Measurements from ENCODE around the gene FRZB.
"Not testable (repeated sequence)": the region's sequence is repeated elsewhere in the genome, so short reads cannot be mapped to it uniquely, and the experiment has no call there.

Gene FRZB

GRCh38 chr2:182890773-182891378 is 24.4 kb upstream of the FRZB start:
- H3K36me3 ChIP-seq (ENCODE audit: control insufficient read depth, insufficient read depth, low read length): no peaks in the 10 kb centered on the region
- no peak overlapping the region for H3K4me3 ChIP-seq (ENCODE audit: low read depth, low read length)
- peaks cover 2% of the 10 kb centered on the region; the same call in 1 of the 2 replicates for H3K9me3 ChIP-seq (ENCODE audit: control insufficient read depth, insufficient read depth, low read depth, low read length)
- no peaks in the 10 kb centered on the region for H3K27me3 ChIP-seq (ENCODE audit: control insufficient read depth, insufficient read depth, low read length)
- no peak overlapping the region for H3K27ac ChIP-seq (ENCODE audit: low read depth, low read length)
- H3K4me1 ChIP-seq (ENCODE audit: control insufficient read depth, insufficient read depth, low read length): no peaks in the 10 kb centered on the region
- H3K9ac ChIP-seq (ENCODE audit: low read length): no peak overlapping the region

GRCh38 chr2:182890305-182890704 is 23.9 kb upstream of the FRZB start:
- peaks cover 2% of the 10 kb centered on the region; the same call in 1 of the 2 replicates for H3K9me3 ChIP-seq (ENCODE audit: control insufficient read depth, insufficient read depth, low read depth, low read length)
- no peak overlapping the region for H3K4me3 ChIP-seq (ENCODE audit: low read depth, low read length)
- no peaks in the 10 kb centered on the region for H3K27me3 ChIP-seq (ENCODE audit: control insufficient read depth, insufficient read depth, low read length)
- no peaks in the 10 kb centered on the region for H3K4me1 ChIP-seq (ENCODE audit: control insufficient read depth, insufficient read depth, low read length)
- H3K27ac ChIP-seq (ENCODE audit: low read depth, low read length): no peak overlapping the region
- H3K36me3 ChIP-seq (ENCODE audit: control insufficient read depth, insufficient read depth, low read length): no peaks in the 10 kb centered on the region
- no peak overlapping the region for H3K9ac ChIP-seq (ENCODE audit: low read length)

GRCh38 chr2:182887753-182888415 is 21.4 kb upstream of the FRZB start:
- Histone ChIP-seq H3K27me3 (ENCODE audit: control insufficient read depth, insufficient read depth, low read length) (no peaks in the 10 kb centered on the region), H3K36me3 (ENCODE audit: control insufficient read depth, insufficient read depth, low read length) (no peaks in the 10 kb centered on the region), H3K4me3 (ENCODE audit: low read depth, low read length) (no peak overlapping the region), H3K27ac (ENCODE audit: low read depth, low read length) (0 out of 2 replicates have a peak overlapping the region, but pooled peaks have one; percentile 33), H3K9ac (ENCODE audit: low read length) (no peak overlapping the region), H3K4me1 (ENCODE audit: control insufficient read depth, insufficient read depth, low read length) (no peaks in the 10 kb centered on the region), H3K9me3 (ENCODE audit: control insufficient read depth, insufficient read depth, low read depth, low read length) (no peaks in the 10 kb centered on the region)

GRCh38 chr2:182887093-182887492 is 20.7 kb upstream of the FRZB start:
- Histone ChIP-seq H3K27me3 (ENCODE audit: control insufficient read depth, insufficient read depth, low read length) (no peaks in the 10 kb centered on the region), H3K9ac (ENCODE audit: low read length) (no peak overlapping the region), H3K27ac (ENCODE audit: low read depth, low read length) (no peak overlapping the region), H3K9me3 (ENCODE audit: control insufficient read depth, insufficient read depth, low read depth, low read length) (no peaks in the 10 kb centered on the region), H3K36me3 (ENCODE audit: control insufficient read depth, insufficient read depth, low read length) (no peaks in the 10 kb centered on the region), H3K4me1 (ENCODE audit: control insufficient read depth, insufficient read depth, low read length) (no peaks in the 10 kb centered on the region), H3K4me3 (ENCODE audit: low read depth, low read length) (no peak overlapping the region)

GRCh38 chr2:182885771-182886170 is 19.3 kb upstream of the FRZB start:
- Histone ChIP-seq H3K9ac (ENCODE audit: low read length) (no peak overlapping the region), H3K4me1 (ENCODE audit: control insufficient read depth, insufficient read depth, low read length) (no peaks in the 10 kb centered on the region), H3K36me3 (ENCODE audit: control insufficient read depth, insufficient read depth, low read length) (no peaks in the 10 kb centered on the region), H3K4me3 (ENCODE audit: low read depth, low read length) (no peak overlapping the region), H3K27ac (ENCODE audit: low read depth, low read length) (no peak overlapping the region), H3K27me3 (ENCODE audit: control insufficient read depth, insufficient read depth, low read length) (no peaks in the 10 kb centered on the region), H3K9me3 (ENCODE audit: control insufficient read depth, insufficient read depth, low read depth, low read length) (no peaks in the 10 kb centered on the region)

- Histone ChIP-seq H3K4me3 (ENCODE audit: low read depth, low read length) (no peak overlapping the region), H3K9me3 (ENCODE audit: control insufficient read depth, insufficient read depth, low read depth, low read length) (no peaks in the 10 kb centered on the region), H3K27me3 (ENCODE audit: control insufficient read depth, insufficient read depth, low read length) (no peaks in the 10 kb centered on the region), H3K36me3 (ENCODE audit: control insufficient read depth, insufficient read depth, low read length) (no peaks in the 10 kb centered on the region), H3K27ac (ENCODE audit: low read depth, low read length) (no peak overlapping the region), H3K9ac (ENCODE audit: low read length) (no peak overlapping the region), H3K4me1 (ENCODE audit: control insufficient read depth, insufficient read depth, low read length) (no peaks in the 10 kb centered on the region)
These were observed 17.0 kb upstream of the FRZB start for GRCh38 chr2:182883451-182883850.

GRCh38 chr2:182880100-182880499 is 13.7 kb upstream of the FRZB start:
- not testable (repeated sequence) for H3K4me1 ChIP-seq (ENCODE audit: control insufficient read depth, insufficient read depth, low read length)

GRCh38 chr2:182876653-182877052 is 10.2 kb upstream of the FRZB start:
- not testable (repeated sequence) for H3K27ac ChIP-seq (ENCODE audit: low read depth, low read length); H3K27me3 ChIP-seq (ENCODE audit: control insufficient read depth, insufficient read depth, low read length); H3K4me3 ChIP-seq (ENCODE audit: low read depth, low read length); H3K4me1 ChIP-seq (ENCODE audit: control insufficient read depth, insufficient read depth, low read length); H3K9me3 ChIP-seq (ENCODE audit: control insufficient read depth, insufficient read depth, low read depth, low read length); H3K36me3 ChIP-seq (ENCODE audit: control insufficient read depth, insufficient read depth, low read length); H3K9ac ChIP-seq (ENCODE audit: low read length)

More at GRCh38 chr2:182880100-182880499, 13.7 kb upstream of the FRZB start:
- not testable (repeated sequence) for H3K27ac ChIP-seq (ENCODE audit: low read depth, low read length); H3K9ac ChIP-seq (ENCODE audit: low read length); H3K27me3 ChIP-seq (ENCODE audit: control insufficient read depth, insufficient read depth, low read length); H3K9me3 ChIP-seq (ENCODE audit: control insufficient read depth, insufficient read depth, low read depth, low read length); H3K4me3 ChIP-seq (ENCODE audit: low read depth, low read length); H3K36me3 ChIP-seq (ENCODE audit: control insufficient read depth, insufficient read depth, low read length)

GRCh38 chr2:182870227-182870626 is 3.8 kb upstream of the FRZB start:
- Histone ChIP-seq H3K9me3 (ENCODE audit: control insufficient read depth, insufficient read depth, low read depth, low read length) (no peaks in the 10 kb centered on the region), H3K4me3 (ENCODE audit: low read depth, low read length) (no peak overlapping the region), H3K27ac (ENCODE audit: low read depth, low read length) (no peak overlapping the region), H3K36me3 (ENCODE audit: control insufficient read depth, insufficient read depth, low read length) (no peaks in the 10 kb centered on the region), H3K9ac (ENCODE audit: low read length) (no peak overlapping the region), H3K4me1 (ENCODE audit: control insufficient read depth, insufficient read depth, low read length) (peaks cover 18% of the 10 kb centered on the region), H3K27me3 (ENCODE audit: control insufficient read depth, insufficient read depth, low read length) (peaks cover 24% of the 10 kb centered on the region)

GRCh38 chr2:182868054-182868796 is 1.8 kb upstream of the FRZB start:
- Histone ChIP-seq H3K36me3 (ENCODE audit: control insufficient read depth, insufficient read depth, low read length) (no peaks in the 10 kb centered on the region), H3K9ac (ENCODE audit: low read length) (no peak overlapping the region), H3K27me3 (ENCODE audit: control insufficient read depth, insufficient read depth, low read length) (peaks cover 40% of the 10 kb centered on the region), H3K4me3 (ENCODE audit: low read depth, low read length) (peak overlapping the region; percentile 83; the same call in 1 of the 2 replicates), H3K9me3 (ENCODE audit: control insufficient read depth, insufficient read depth, low read depth, low read length) (no peaks in the 10 kb centered on the region), H3K4me1 (ENCODE audit: control insufficient read depth, insufficient read depth, low read length) (peaks cover 18% of the 10 kb centered on the region), H3K27ac (ENCODE audit: low read depth, low read length) (no peak overlapping the region)

GRCh38 chr2:182867426-182868053 is 1.1 kb upstream of the FRZB start:
- H3K9ac ChIP-seq (ENCODE audit: low read length): no peak overlapping the region
- peaks cover 18% of the 10 kb centered on the region for H3K4me1 ChIP-seq (ENCODE audit: control insufficient read depth, insufficient read depth, low read length)
- H3K27me3 ChIP-seq (ENCODE audit: control insufficient read depth, insufficient read depth, low read length): peaks cover 40% of the 10 kb centered on the region
- peak overlapping the region; percentile 83 for H3K4me3 ChIP-seq (ENCODE audit: low read depth, low read length)
- H3K36me3 ChIP-seq (ENCODE audit: control insufficient read depth, insufficient read depth, low read length): no peaks in the 10 kb centered on the region
- no peaks in the 10 kb centered on the region for H3K9me3 ChIP-seq (ENCODE audit: control insufficient read depth, insufficient read depth, low read depth, low read length)
- no peak overlapping the region for H3K27ac ChIP-seq (ENCODE audit: low read depth, low read length)
